Kasumi-1 (cell line): ENCODE data around the gene ADAMTS12.
"Not testable (repeated sequence)": the region's sequence is repeated elsewhere in the genome, so short reads cannot be mapped to it uniquely, and the experiment has no call there.

ENCODE experiments used
- DNase-seq, 2 experiments: peaks; one replicate each; lab custom pipeline; 2025; lab: John Stamatoyannopoulos, UW

Gene ADAMTS12

GRCh38 chr5:33891788-33892619, at the start of gene ADAMTS12:
TSS of gene ADAMTS12 (minus strand) at chr5:33891990. CDS start at chr5:33891856, 134 bp downstream.
- no peak for DNase-seq

GRCh38 chr5:33941090-33941489, 49.3 kb upstream of the ADAMTS12 start:
- no peak for DNase-seq

GRCh38 chr5:33939556-33940262, 47.9 kb upstream of the ADAMTS12 start:
- DNase-seq = no peak

- DNase-seq = no peak
Observed at GRCh38 chr5:33938881-33939280, 47.1 kb upstream of the ADAMTS12 start.

GRCh38 chr5:33938507-33938796, 46.7 kb upstream of the ADAMTS12 start:
- no peak for DNase-seq

- DNase-seq = no peak
Observed at GRCh38 chr5:33937707-33938506, 46.1 kb upstream of the ADAMTS12 start.

- DNase-seq = no peak
Observed at GRCh38 chr5:33937017-33937706, 45.4 kb upstream of the ADAMTS12 start.

GRCh38 chr5:33936381-33937016, 44.7 kb upstream of the ADAMTS12 start, which contains the start of gene RXFP3:
TSS of gene RXFP3 (plus strand) at chr5:33936386. CDS start at chr5:33936741, 355 bp downstream.
- DNase-seq = no peak

GRCh38 chr5:33936004-33936380, 44.2 kb upstream of the ADAMTS12 start:
- peak; percentile 50 to 53 for DNase-seq

GRCh38 chr5:33934176-33934575, 42.4 kb upstream of the ADAMTS12 start:
- DNase-seq = no peak

- no peak for DNase-seq
Observed at GRCh38 chr5:33933723-33934169, 42.0 kb upstream of the ADAMTS12 start.

GRCh38 chr5:33931136-33931535, 39.3 kb upstream of the ADAMTS12 start:
- DNase-seq = no peak

GRCh38 chr5:33929925-33930690, 38.3 kb upstream of the ADAMTS12 start:
- DNase-seq = no peak

GRCh38 chr5:33928283-33928682, 36.5 kb upstream of the ADAMTS12 start:
- no peak for DNase-seq

- DNase-seq = no peak
Observed at GRCh38 chr5:33927685-33928084, 35.9 kb upstream of the ADAMTS12 start.

GRCh38 chr5:33925278-33925677, 33.5 kb upstream of the ADAMTS12 start:
- DNase-seq = no peak

- no peak for DNase-seq
Observed at GRCh38 chr5:33921002-33921401, 29.2 kb upstream of the ADAMTS12 start.

- not testable (repeated sequence) for DNase-seq
Observed at GRCh38 chr5:33914844-33915243, 23.1 kb upstream of the ADAMTS12 start.

GRCh38 chr5:33906248-33906647, 14.5 kb upstream of the ADAMTS12 start:
- peak in 1 of 2 experiments; percentile 1 for DNase-seq

GRCh38 chr5:33905381-33905780, 13.6 kb upstream of the ADAMTS12 start:
- DNase-seq = no peak

- no peak for DNase-seq
Observed at GRCh38 chr5:33903118-33903517, 11.3 kb upstream of the ADAMTS12 start.
